HG03469 (cell line): ENCODE data around the gene SUN1.
"Not testable (repeated sequence)": the region's sequence is repeated elsewhere in the genome, so short reads cannot be mapped to it uniquely, and the experiment has no call there.

Experiments
- ATAC-seq: cut with Tn5 transposase; IDR thresholded peaks from one replicate; pipeline ENCODE4 v1.9.1; 2021; ENCODE audit warnings: mild to moderate bottlenecking, moderate library complexity, moderate number of reproducible peaks; ENCODE audit not compliant: unreplicated experiment

SUN1 gene

GRCh38 chr7:831596-832166 lies 595 bp upstream of the SUN1 start:
- ATAC-seq = peak; percentile 55

GRCh38 chr7:832968-833424 lies 720 bp downstream of the SUN1 start:
- ATAC-seq = no peak

GRCh38 chr7:833601-834258 lies 1.5 kb downstream of the SUN1 start:
- no peak for ATAC-seq

GRCh38 chr7:834277-834676 lies 2.0 kb downstream of the SUN1 start:
- no peak for ATAC-seq

- ATAC-seq = no peak
These were observed 2.7 kb downstream of the SUN1 start for GRCh38 chr7:835021-835420.

- ATAC-seq = no peak
These were observed 3.5 kb downstream of the SUN1 start for GRCh38 chr7:835485-836401.

- no peak for ATAC-seq
These were observed 4.2 kb downstream of the SUN1 start for GRCh38 chr7:836429-836828.

GRCh38 chr7:837001-837400 lies 4.7 kb downstream of the SUN1 start:
- no peak for ATAC-seq

- no peak for ATAC-seq
These were observed 7.8 kb downstream of the SUN1 start for GRCh38 chr7:840001-840600.

- no peak for ATAC-seq
These were observed 9.7 kb downstream of the SUN1 start for GRCh38 chr7:841943-842342.

GRCh38 chr7:842431-843031 lies 10.3 kb downstream of the SUN1 start:
- ATAC-seq = no peak

- ATAC-seq = no peak
These were observed 11.0 kb downstream of the SUN1 start for GRCh38 chr7:843230-843629.

GRCh38 chr7:844043-844442 lies 11.8 kb downstream of the SUN1 start:
- no peak for ATAC-seq

- no peak for ATAC-seq
These were observed 12.2 kb downstream of the SUN1 start for GRCh38 chr7:844514-844913.

- no peak for ATAC-seq
These were observed 12.8 kb downstream of the SUN1 start for GRCh38 chr7:845091-845490.

GRCh38 chr7:845731-846130 lies 13.5 kb downstream of the SUN1 start:
- no peak for ATAC-seq

GRCh38 chr7:846958-847650 lies 14.8 kb downstream of the SUN1 start:
- not testable (repeated sequence) for ATAC-seq

- ATAC-seq = not testable (repeated sequence)
These were observed 15.5 kb downstream of the SUN1 start for GRCh38 chr7:847728-848127.

- ATAC-seq = no peak
These were observed 16.9 kb downstream of the SUN1 start for GRCh38 chr7:849145-849544.

- ATAC-seq = no peak
These were observed 17.5 kb downstream of the SUN1 start for GRCh38 chr7:849781-850180.
